GDM1 (cell line): Measurements from ENCODE around the gene ZFHX3.

Experiments used
- DNase-seq: peaks from one replicate; lab custom pipeline; 2025; lab: John Stamatoyannopoulos, UW

Gene ZFHX3

DNA sequence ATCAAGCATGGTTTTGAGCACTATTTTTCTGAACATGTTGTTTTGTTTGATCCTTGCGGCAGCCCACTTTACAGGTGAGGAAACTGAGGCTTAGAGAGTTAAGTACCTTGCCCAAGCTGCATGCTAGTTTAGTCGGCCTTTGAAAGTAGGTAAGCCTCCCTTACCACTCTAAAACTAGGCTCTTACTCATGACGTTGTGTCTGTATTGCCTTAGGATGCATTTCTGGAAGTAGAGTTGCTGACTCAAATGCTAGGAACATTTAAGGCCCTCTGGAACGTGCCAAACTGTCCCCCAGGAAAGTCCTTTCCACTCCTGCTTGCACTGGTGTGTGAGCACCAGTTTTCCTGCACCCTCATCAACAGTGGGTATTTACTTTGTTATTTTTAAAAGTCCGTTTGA lies 76.6 kb downstream of the ZFHX3 start:
- no peak for DNase-seq

DNA sequence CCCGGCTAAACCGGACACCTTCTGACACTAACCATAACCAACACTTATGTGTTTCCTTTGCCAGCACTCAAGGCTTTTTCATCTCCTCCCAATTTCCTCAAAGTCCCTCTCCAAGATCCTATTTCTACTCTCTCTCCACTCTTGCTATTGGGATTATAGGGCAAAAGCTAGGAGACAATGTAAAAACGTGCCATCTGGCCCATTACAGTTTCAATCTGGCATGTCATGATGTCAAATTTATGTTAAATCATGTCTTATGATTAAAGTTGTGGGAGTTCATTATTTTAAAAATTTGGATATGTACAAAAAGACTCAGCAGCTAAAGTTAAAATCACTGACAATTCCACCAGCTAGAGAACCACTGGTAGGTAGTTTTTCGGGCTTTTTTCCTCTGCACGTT lies 77.3 kb downstream of the ZFHX3 start:
- no peak for DNase-seq

DNA sequence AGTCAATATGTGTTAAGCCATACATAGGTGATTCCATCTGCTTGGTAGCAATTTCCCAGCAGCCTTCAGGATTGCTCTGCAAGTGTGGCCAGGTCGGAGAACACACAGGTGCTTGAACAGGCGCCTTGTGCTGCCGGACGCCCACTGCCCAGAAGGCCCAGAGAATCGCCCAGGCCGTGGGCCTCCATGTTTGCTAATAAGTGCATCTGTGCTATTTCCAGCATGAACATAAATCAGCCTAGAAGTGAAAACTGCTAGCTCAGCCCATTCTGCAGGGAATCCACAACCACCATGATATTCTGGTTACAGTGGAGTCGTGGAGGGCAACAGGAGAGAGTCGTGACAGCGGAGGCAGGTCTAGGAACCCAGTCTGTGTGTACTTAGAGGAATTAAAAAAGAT lies 78.1 kb downstream of the ZFHX3 start:
- no peak for DNase-seq

DNA sequence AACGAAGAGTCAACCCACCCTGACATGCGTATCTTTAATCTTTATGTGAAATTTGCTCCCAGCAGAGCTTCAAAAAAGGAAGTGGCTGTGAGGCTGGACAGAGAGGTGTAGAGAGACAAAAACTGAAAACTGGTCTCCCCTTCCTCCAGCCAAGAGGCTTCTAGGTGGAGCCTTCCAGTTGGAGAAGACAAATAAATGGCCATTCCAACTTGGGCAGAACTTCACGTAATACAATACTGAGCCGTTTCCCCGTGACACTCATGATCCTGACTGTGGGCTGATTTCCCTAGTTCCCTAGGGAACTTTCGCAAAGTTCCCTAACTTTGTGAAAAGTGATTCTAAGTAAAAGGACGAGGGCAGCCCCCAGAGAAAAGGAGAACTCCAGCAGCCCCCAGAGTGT lies 78.8 kb downstream of the ZFHX3 start:
- no peak for DNase-seq

DNA sequence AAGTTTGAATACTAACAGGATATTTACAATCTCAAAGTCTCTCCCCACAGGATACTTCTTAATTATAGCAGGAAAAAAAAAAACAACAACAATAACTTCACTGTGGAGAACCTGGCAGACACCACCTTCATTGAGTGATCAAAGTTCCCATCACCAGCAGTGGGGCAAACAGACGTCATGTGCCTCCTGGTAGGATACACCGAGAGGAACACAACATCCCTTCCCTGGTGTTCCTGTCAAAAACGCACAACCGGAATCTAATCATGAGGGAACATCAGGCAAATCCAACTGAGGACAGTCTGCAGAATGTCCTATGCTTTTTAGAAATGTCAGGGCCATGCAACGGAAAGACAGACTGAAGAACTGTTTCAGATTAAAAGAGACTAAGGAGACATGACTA lies 80.0 kb downstream of the ZFHX3 start:
- no peak for DNase-seq

DNA sequence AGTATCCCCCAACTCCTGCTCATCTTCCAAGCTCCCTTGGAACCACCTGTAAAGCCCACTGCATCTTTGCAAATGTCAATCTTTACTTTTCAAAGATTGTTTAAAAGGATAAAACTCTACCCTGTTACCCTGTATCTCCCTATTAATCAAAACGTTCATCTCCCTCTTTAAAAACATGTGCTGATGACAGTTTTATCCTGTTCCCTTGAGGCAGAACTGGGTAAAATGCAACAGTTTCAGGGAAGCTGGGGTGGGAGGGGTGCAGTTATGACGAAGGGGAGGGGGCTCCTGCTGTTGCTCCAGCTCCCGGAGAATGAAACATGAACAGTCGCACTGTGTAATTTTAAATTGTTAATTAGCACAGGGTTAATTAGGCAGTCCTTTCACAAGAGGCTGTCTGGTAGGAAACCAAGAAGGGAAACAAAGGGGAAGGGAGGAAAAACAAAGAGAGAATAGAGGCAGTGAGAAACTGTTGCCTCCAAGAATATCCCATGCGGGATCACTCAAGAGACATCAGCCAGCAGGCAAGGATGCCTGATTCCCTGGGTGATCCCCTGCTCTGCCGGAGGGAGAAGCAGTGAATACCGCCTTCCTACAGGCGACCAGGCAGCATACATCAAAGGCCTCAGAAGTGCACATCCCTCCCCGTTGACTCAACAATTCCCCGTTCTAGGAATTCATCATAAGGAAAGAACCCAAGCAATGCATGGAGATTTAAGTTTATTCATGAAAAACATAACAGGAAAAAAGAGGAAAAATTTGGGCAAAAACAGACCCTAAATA lies 84.2 kb downstream of the ZFHX3 start:
- no peak for DNase-seq

DNA sequence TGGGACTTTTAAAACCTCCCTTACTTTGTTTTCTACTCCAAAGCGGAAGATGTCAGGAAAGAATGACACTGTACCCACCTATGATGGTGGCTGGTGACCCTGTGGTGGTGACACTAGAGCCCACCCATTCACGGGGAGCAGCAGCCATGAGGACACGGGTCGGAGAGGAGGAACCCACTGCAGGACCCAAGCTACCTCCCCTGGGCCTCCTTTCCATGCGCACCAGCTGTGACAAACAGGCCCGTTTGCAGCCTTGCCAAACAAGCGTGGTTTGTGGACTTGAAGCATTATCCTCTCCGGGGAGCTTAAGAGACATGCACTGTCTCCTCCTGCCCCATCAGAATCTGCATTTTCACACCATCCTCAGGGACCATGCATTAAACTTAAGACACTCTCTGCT lies 85.6 kb downstream of the ZFHX3 start:
- DNase-seq, result no peak

DNA sequence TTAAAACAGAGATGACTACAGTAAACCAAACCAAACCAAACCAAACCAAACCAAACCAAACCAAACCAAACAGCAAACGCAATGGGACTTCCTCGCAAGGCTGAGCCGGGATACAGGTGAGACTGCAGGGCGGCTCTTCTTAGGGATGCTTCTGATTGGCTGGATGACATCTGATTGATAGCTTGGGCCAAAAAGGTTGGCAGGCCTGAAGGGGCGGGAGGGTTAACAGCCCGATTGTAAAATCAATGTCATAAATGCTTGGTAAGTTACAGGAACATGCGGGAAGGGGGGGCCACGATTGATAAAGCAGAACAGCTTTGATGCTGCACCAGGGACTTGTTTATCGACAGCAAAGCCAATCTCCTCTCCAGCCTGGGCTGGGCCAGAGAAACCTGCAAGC lies 86.1 kb downstream of the ZFHX3 start:
- no peak for DNase-seq

DNA sequence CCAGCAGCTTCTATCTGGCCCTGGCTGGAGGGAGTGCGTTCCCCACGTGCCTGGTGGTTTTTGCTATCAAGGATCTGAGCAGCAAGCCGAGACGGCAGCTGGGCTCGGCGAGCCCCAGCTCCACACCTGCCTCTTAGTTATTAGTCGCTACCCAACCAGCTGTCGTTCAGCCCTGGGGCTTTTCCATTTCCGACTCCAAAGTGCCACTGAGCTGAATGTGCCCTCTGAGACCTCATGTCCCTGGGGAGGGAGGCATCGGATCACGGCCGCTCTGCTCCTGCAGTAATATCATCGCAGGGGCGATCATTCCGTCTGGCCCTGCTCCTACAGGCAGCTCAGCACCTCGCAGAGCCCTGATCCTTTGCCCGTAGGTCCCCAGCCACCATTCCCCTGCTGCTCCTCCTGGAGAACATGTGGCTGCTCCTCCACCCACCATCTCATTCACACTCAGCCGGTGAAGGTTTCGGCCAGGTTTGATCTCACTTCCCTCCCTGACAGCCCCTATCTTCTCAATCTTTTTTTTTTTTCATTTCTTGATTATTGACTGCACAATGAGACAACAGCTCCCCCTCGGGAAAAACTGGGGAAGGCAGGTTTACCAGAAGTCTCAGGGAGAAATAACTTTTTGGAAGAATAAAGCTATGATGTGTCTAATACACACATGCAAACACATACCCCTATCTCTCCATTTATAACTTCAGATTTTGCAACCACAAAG lies 86.7 kb downstream of the ZFHX3 start:
- DNase-seq, result no peak

DNA sequence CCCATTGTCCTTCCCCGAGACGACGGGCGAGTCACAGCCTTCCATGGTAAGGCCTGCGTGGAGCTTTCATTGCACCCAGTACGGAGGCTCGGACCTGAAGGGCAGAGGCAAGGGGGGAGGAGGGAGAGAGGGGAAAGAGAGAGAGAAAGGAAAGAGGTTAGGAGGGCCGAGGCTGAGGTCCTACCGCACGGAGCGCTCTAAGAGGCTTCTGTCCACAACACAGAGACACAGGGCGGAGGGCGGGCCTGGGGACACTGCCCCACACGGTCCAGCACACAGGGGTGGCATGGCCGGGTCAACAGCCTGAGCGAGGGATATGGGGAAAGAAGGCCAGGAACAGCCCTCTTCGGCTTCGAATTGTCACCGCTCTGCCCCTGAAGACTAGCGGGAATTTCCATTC lies 87.8 kb downstream of the ZFHX3 start:
- no peak for DNase-seq

DNA sequence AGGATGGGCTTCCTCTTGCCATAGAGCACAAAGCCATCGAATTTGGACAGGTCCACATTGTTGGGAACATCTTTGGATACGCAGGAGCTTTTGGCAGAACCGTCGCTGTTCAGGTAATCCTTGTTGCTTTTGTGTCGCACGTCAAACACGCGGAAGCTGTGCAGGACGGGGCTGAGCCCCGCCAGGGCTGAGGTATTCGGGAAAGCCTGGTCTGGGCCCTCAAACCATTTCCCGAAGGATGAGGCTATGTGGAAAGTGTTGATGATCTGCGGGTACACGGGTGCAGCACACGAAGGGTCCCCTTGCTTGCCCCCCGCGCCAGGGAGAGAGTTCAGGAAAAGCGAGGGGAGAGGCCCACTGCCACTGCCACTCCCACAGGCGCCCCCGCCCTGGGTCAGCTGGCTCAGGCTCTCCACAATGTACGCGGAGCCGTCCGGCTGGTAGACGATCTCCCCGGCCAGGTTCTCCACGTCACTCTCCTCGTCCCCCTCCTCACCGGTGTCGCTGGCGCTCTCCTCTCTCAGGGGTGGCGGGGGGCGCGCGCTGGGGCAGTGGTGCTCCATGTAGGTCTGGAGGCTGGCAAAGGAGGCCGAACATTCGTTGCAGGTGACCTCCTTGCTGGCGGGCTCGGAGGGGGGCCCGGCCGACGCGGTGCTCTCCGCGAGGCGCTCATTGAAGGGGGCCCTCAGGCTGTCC lies 88.5 kb downstream of the ZFHX3 start:
- no peak for DNase-seq

DNA sequence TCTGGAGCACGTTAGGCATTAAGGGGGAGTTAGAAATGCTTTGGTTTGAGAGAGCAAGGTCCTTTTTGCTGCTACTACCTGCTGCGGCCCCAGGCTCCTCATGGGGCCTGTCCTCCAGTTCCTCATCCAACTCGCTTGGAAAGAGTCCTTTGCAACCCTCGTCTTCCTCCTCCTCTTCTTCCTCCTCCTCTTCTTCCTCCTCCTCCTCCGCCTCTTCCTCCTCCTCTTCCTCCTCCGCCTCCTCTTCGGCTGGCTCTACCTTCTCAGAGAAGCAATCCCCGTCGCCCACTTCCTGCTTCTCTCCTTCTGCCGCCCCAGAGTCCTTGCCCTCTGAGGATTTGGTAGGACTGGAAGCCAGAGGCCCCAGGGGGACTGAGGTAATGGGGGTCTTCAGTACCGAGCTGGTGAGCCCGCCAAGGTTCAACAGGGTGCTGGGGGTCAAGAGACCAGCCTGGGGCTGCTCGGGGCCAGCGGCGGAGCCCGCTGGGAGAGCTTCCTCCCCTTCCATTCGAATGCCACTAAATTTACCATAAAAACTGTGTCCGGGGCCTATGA lies 89.3 kb downstream of the ZFHX3 start:
- no peak for DNase-seq

DNA sequence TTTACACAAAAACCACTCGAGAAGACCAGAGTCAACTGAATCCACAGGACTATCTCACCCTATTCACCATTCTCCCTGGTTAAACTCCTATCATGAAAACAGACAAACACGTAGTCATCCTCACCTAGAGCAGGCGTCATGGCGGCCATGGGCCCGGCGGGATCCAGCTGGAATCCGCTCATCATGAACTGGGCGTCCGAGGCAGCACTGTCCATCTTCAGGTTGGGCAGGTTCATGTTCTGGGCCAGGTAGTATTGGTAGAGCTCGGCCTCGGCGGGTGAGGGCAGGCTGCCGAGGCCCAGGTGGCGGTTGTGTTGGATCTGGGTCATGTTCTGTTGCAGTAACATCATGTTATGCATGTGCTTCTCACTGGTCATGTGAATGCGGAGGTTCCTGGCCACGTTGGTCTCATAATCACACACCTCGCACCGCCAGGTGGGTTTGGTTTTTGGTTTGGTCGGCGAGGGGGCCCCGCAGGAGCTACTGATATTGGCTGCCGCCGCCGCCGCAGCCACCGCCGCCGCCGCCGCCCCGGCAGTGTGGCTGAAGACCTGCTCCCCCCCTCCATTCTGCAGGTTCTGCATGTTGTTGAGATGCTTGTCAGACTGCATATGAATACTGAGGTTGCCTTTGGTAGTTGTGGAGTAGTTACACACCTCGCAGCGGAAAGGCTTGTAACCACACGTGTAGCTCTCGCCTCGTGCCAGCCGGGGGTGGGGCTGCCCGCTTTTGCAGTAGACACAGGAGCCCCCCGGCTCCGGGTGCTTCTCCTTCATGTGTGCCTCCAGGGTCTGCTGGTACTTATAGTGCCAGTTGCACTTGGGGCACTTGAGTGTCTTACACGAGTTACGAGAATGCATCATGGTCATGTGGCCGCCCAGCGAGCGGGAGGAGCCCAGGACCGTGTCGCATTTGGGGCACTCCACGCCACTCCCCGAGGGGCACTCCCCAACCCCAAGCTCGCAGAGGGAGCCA lies 90.3 kb downstream of the ZFHX3 start:
- no peak for DNase-seq

DNA sequence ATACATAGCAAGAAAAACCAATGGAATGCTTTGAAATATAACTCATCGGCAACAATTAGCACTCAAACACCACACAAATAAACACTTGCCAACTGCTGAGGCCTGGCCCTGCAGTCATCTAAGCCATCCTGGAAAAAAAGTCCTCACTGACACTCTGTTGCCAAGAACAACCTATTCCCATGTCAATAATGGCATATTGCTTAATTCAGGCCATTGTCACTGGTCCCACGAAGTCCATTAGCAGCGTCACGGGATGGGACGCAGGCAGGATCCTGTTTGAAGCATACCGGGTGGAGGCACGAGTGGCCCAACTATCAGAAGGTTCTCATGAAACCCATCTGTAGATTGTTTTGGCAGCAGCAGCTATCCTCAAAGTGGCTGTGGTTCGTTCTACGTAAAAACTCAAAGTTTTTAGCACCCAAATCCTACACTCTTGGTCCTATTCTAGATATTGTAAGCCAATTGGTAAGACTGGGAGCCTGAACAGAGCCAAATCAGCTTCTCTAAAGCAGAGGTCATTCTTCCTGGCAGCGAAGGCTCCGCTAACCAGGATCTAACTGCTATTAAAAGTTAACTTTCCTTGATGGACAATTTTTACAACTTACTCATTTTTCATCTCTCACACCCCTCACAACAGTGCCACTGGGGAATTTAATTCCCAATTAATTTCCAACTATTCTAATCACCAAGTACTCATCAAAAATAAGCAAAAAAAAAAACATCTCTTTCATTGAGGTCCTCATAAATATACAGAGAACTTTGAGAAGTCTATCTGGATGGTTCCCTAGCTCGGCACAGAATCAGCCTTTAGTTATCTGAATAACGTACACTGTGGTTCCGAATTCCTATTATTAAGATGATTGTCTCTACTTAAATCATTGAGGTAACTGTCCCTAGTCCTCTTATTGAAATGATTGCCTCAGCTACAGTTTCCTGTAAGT lies 91.5 kb downstream of the ZFHX3 start:
- DNase-seq, result no peak

DNA sequence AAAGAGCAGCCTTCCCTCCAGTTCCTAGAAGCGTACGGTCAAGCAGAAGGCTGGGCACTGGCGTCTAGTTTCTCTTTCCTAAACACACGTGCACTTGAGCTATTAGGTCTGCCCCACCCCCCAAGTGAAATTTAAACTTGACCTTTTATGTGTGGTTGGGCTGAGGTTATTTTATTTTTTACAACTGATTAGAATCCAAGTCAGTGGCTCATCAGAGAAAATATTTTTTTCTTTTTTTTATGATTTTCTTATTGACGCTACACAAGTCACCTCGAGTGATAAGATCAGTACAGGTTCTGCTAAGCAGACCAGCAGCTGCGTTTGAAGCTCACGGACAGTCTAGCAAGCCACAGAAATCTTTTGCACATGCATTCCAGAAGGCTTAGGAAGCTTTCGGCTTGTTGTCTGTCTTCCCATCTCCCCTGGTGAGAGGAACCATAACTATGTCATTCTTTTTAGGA lies 95.1 kb downstream of the ZFHX3 start:
- no peak for DNase-seq

DNA sequence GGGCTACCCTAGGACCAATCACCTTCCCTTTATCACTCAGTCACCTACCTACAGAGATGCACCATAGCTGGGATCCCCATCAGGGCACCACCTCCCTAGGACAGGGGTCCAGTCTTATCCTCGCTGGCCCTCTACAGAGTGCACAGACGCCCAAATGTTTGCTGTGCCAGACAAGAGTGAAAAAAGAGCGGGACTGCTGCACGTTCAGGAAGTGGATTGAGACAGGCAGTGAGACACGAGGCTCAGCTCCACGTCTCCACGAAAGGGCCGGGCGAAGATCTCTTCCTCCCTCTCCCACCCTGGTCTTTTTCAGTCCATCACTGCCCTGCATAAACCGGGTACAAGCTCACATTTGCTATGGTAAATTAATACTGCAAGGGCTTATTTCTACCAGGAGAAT lies 95.5 kb downstream of the ZFHX3 start:
- DNase-seq, result no peak

DNA sequence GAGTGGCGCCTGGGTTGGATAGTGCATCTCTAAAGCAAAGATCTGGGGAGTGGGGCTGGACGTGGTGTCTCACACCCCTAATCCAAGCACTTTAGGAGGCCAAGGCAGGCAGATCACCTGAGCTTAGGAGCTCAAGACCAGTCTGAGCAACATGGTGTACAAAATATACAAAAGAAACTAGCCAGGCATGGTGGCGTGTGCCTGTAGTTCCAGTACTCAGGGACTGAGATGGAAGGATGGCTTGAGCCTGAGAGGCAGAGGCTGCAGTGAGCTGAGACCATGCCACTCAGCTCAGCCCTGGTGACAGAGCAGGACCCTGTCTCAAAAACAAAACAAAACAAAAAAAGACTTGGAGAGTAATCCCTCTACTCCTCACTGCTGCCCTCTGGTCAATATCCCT lies 96.0 kb downstream of the ZFHX3 start:
- DNase-seq, result no peak

DNA sequence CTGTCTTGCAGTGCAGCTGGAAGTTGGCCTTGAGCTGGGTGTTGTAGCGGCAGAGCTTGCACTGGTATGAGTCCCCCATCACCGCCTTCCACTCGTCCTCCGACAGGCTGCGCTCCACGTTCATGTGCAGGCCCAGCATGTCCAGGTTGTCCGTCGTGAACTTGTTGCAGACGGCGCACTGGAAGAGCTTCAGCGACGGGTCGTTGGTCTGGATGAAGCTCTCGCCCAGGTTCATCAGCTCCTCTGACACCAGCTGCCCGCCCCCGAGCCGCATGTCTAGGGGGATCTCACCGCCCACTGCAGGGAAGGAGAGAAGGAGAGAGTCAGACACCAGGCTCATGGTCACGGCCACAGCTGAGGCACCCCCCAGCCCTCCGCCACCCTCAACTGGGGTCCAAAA lies 97.3 kb downstream of the ZFHX3 start:
- DNase-seq, result no peak

DNA sequence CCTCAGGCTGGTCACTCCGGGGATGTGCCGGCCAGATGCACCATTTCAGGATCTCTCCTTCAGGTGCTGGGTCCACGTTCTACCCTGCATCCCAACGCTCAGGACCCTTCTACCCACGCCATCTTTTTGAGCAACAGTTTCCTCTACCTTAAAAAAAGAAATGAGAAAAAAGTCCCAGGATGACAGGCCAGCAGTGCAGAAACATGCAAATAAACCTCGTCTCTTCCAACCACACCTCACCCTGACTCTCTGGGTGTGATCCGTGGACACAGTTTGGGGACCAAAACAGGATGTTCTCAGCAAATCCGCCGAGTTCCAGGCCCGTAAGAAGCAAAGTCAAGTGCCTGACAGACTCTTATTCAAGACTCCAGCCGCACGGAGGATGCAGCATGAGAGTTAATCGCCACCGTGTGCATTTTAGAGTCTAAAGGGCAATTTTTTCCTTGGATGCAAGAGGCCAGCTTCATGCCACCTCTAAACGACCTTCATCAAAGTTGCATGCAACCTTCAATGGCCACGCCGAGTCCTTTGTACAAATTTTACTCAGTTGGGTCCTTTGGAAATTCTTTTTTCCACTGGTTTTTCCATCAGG lies 99.6 kb downstream of the ZFHX3 start:
- no peak for DNase-seq
